OCI-LY3 (cell line): Measurements from ENCODE around the gene RRM2.

Experiments
- EZH2phosphoT487 ChIP-seq: fragments of 200-600 bp; shearing (Covaris generic); IDR thresholded peaks from 2 replicates; pipeline ENCODE4 v1.6.1; 2018; ENCODE audit warnings: antibody characterized with exemption, mixed run types, low read depth
- TF ChIP-seq, protein P1 (sequence below): fragments of 200-600, 300-600 bp; sonication (generic); IDR thresholded peaks from 2 replicates; pipeline ENCODE4 v1.5.1; 2014; ENCODE audit warnings: antibody characterized with exemption, low read length, low read depth

GRCh38 chr2:10140841-10141610 lies 18.5 kb downstream of the RRM2 start:
- TF ChIP-seq, protein P1, sequence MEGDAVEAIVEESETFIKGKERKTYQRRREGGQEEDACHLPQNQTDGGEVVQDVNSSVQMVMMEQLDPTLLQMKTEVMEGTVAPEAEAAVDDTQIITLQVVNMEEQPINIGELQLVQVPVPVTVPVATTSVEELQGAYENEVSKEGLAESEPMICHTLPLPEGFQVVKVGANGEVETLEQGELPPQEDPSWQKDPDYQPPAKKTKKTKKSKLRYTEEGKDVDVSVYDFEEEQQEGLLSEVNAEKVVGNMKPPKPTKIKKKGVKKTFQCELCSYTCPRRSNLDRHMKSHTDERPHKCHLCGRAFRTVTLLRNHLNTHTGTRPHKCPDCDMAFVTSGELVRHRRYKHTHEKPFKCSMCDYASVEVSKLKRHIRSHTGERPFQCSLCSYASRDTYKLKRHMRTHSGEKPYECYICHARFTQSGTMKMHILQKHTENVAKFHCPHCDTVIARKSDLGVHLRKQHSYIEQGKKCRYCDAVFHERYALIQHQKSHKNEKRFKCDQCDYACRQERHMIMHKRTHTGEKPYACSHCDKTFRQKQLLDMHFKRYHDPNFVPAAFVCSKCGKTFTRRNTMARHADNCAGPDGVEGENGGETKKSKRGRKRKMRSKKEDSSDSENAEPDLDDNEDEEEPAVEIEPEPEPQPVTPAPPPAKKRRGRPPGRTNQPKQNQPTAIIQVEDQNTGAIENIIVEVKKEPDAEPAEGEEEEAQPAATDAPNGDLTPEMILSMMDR, result no peak
- no peak for TF ChIP-seq EZH2phosphoT487
